Bronchial epithelial cell (primary cell): ENCODE results near the gene ARHGAP30. TPM values are rescaled to one million over a fixed set of nuclear protein-coding genes. Genes with fewer than 3 reads are reported as not detected.
A peak's percentile ranks its signal among the peaks of the same experiment; 100 is the strongest.
"Not testable (repeated sequence)": the region's sequence is repeated elsewhere in the genome, so short reads cannot be mapped to it uniquely, and the experiment has no call there.

Experiments used
- DNase-seq: peaks from one replicate; pipeline ENCODE4 v3.0.0-alpha.2; 2010; ENCODE audit warnings: low read depth
- FAIRE-seq: peaks from 2 replicates; lab custom pipeline; 2011; peaks lifted over from hg19 to GRCh38; lab: Jason Lieb, UNC
- H3K27me3 ChIP-seq: 2 replicates; pipeline ENCODE4 v1.5.1; 2011; ENCODE audit warnings: low read length; ENCODE audit not compliant: control insufficient read depth, insufficient read depth
- H3K36me3 ChIP-seq: 2 replicates; pipeline ENCODE4 v1.5.1; 2011; ENCODE audit warnings: low read length; ENCODE audit not compliant: control insufficient read depth, insufficient read depth
- H3K4me3 ChIP-seq: 2 replicates; pipeline ENCODE4 v1.5.1; 2011; ENCODE audit warnings: mild to moderate bottlenecking, low read depth, low read length, control low read depth
- CTCF ChIP-seq: IDR thresholded peaks from 2 replicates; pipeline ENCODE4 v1.5.1; 2011; ENCODE audit warnings: mild to moderate bottlenecking, moderate library complexity, low read length, control low read depth, inconsistent platforms; ENCODE audit not compliant: insufficient read depth, severe bottlenecking
- total RNA-seq: library from RNA; depleted of rRNA; stranded (reverse); fragments of >200 nt; gene quantifications from 2 replicates; pipeline ENCODE4 v1.2.1, GENCODE V29; 2014

ARHGAP30 gene
- total RNA-seq, 1 donor from 2014 or later: 1.3 TPM

GRCh38 chr1:161017756-161018630 lies 51.7 kb downstream of the ARHGAP30 start:
- DNase-seq (peak; percentile 64), FAIRE-seq (no peak)
- H3K27me3 ChIP-seq: no peaks in the 10 kb centered on the region

GRCh38 chr1:161017181-161017580 lies 52.5 kb downstream of the ARHGAP30 start:
- not testable (repeated sequence) for DNase-seq, H3K36me3 ChIP-seq, FAIRE-seq, H3K27me3 ChIP-seq, H3K4me3 ChIP-seq

More at GRCh38 chr1:161017756-161018630, 51.7 kb downstream of the ARHGAP30 start:
- peak overlapping the region; percentile 80 for H3K4me3 ChIP-seq
- no peak for TF ChIP-seq CTCF
- H3K36me3 ChIP-seq: no peaks in the 10 kb centered on the region

GRCh38 chr1:161016683-161017082 lies 53.0 kb downstream of the ARHGAP30 start:
- DNase-seq: peak; percentile 77
- not testable (repeated sequence) for H3K36me3 ChIP-seq, H3K27me3 ChIP-seq, H3K4me3 ChIP-seq, FAIRE-seq

- Histone ChIP-seq H3K4me3 (no peak overlapping the region), H3K36me3 (peaks cover 5% of the 10 kb centered on the region), H3K27me3 (no peaks in the 10 kb centered on the region)
- FAIRE-seq: no peak
- peak; percentile 97 for DNase-seq
- no peak for TF ChIP-seq CTCF
Measured at GRCh38 chr1:161013488-161014230, 56.0 kb downstream of the ARHGAP30 start.

- peaks cover 5% of the 10 kb centered on the region for H3K36me3 ChIP-seq
- DNase-seq (peak; percentile 40), FAIRE-seq (no peak)
- H3K4me3 ChIP-seq: no peak overlapping the region
- H3K27me3 ChIP-seq: no peaks in the 10 kb centered on the region
- no peak for TF ChIP-seq CTCF
Measured at GRCh38 chr1:161013131-161013487, 56.6 kb downstream of the ARHGAP30 start.

GRCh38 chr1:161012420-161012819 lies 57.3 kb downstream of the ARHGAP30 start:
- no peaks in the 10 kb centered on the region for H3K27me3 ChIP-seq
- DNase-seq (no peak), FAIRE-seq (no peak)
- peaks cover 5% of the 10 kb centered on the region for H3K36me3 ChIP-seq
- H3K4me3 ChIP-seq: no peak overlapping the region
- TF ChIP-seq CTCF: no peak
